Measurements from ENCODE around the gene HK2. TPM values are rescaled to one million over a fixed set of nuclear protein-coding genes. Genes with fewer than 3 reads are reported as not detected.
"Not testable (repeated sequence)": the region's sequence is repeated elsewhere in the genome, so short reads cannot be mapped to it uniquely, and the experiment has no call there.

The HK2 gene
- total and polyA plus RNA-seq, 8 donors = 0.47 to 8.6 (median 2.9) TPM

GRCh38 chr2:74887445-74887951, 53.6 kb downstream of the HK2 start:
- intact Hi-C loops (cut with DNase I) = no loop called here
- WGBS, 2 donors = 72 to 77% methylated on average over 7 of the region's 7 CpGs
- no peak for DNase-seq
- Histone ChIP-seq H3K9me3 (no peaks in the 10 kb centered on the region), H3K4me3 (no peak overlapping the region), H3K36me3 (peaks cover 0 to 5% (median 0%) of the 10 kb centered on the region in 3 donors), H3K27ac (no peak overlapping the region), H3K4me1 (no peaks in the 10 kb centered on the region), H3K27me3 (no peaks in the 10 kb centered on the region)
- no peak for TF ChIP-seq CTCF (IDR thresholded peaks at IDR 0.05)
- no peak for ATAC-seq
- no peak for FAIRE-seq

- no peak overlapping the region for H3K4me3 ChIP-seq
- peaks cover 0 to 5% (median 0%) of the 10 kb centered on the region in 3 donors for H3K36me3 ChIP-seq
- DNase-seq = no peak
- ATAC-seq = no peak
- H3K4me1 ChIP-seq = no peaks in the 10 kb centered on the region
- FAIRE-seq = no peak
- H3K27ac ChIP-seq = no peak overlapping the region
- intact Hi-C loops (cut with DNase I) = no loop called here
- WGBS, 2 donors = 85 to 86% methylated on average over 8 of the region's 8 CpGs
- H3K9me3 ChIP-seq = no peaks in the 10 kb centered on the region
- H3K27me3 ChIP-seq = no peaks in the 10 kb centered on the region
- no peak for TF ChIP-seq CTCF (IDR thresholded peaks at IDR 0.05)
Observed at GRCh38 chr2:74887960-74888700, 54.2 kb downstream of the HK2 start.

GRCh38 chr2:74889159-74889558, 55.2 kb downstream of the HK2 start:
- Histone ChIP-seq H3K4me3 (no peak overlapping the region), H3K36me3 (peaks cover 0 to 5% (median 0%) of the 10 kb centered on the region in 3 donors), H3K27me3 (no peaks in the 10 kb centered on the region), H3K4me1 (no peaks in the 10 kb centered on the region), H3K27ac (no peak overlapping the region), H3K9me3 (no peaks in the 10 kb centered on the region)
- FAIRE-seq = no peak
- 91 to 94% methylated on average over 9 of the region's 9 CpGs for WGBS, 2 donors
- no peak for ATAC-seq
- intact Hi-C loops (cut with DNase I) = no loop called here
- DNase-seq = no peak
- no peak for TF ChIP-seq CTCF (IDR thresholded peaks at IDR 0.05)

GRCh38 chr2:74890711-74891110, 56.8 kb downstream of the HK2 start:
- DNase-seq = no peak
- no peak for ATAC-seq
- Histone ChIP-seq H3K9me3 (no peaks in the 10 kb centered on the region), H3K4me1 (no peaks in the 10 kb centered on the region), H3K27me3 (no peaks in the 10 kb centered on the region), H3K27ac (no peak overlapping the region), H3K4me3 (no peak overlapping the region), H3K36me3 (peaks cover 0 to 5% (median 0%) of the 10 kb centered on the region in 3 donors)
- FAIRE-seq = no peak
- WGBS, 2 donors = 92 to 95% methylated on average over 8 of the region's 8 CpGs
- no peak for TF ChIP-seq CTCF (IDR thresholded peaks at IDR 0.05)
- intact Hi-C loops (cut with DNase I) = no loop called here

GRCh38 chr2:74891136-74891764, 57.3 kb downstream of the HK2 start:
- peaks cover 0 to 5% (median 0%) of the 10 kb centered on the region in 3 donors for H3K36me3 ChIP-seq
- H3K4me3 ChIP-seq = no peak overlapping the region
- no peak for FAIRE-seq
- H3K27ac ChIP-seq = no peak overlapping the region
- H3K4me1 ChIP-seq = no peaks in the 10 kb centered on the region
- no peaks in the 10 kb centered on the region for H3K27me3 ChIP-seq
- intact Hi-C loops (cut with DNase I) = no loop called here
- WGBS, 2 donors = 76 to 86% methylated on average over 7 of the region's 7 CpGs
- no peak for DNase-seq
- no peak for ATAC-seq
- no peak for TF ChIP-seq CTCF (IDR thresholded peaks at IDR 0.05)
- H3K9me3 ChIP-seq = no peaks in the 10 kb centered on the region

- intact Hi-C loops (cut with DNase I); ATAC-seq; FAIRE-seq; H3K27me3 ChIP-seq; H3K9me3 ChIP-seq; H3K27ac ChIP-seq; DNase-seq; H3K4me3 ChIP-seq; H3K4me1 ChIP-seq; H3K36me3 ChIP-seq: not testable (repeated sequence)
- WGBS, 2 donors = 72% methylated on average over 4 of the region's 4 CpGs
Observed at GRCh38 chr2:74891816-74892215, 57.9 kb downstream of the HK2 start.
